GM03348 (cell line): ENCODE results near the gene NOL3.
"Not testable (repeated sequence)": the region's sequence is repeated elsewhere in the genome, so short reads cannot be mapped to it uniquely, and the experiment has no call there.

Experiments
- DNase-seq: peaks from one replicate; pipeline ENCODE4 v3.0.0; 2012; ENCODE audit warnings: low spot score

NOL3 gene

GRCh38 chr16:67170168-67170948 is at the start of gene NOL3:
Gene NOL3, plus strand, starts transcription at chr16:67170538.
- DNase-seq: peak; percentile 94

GRCh38 chr16:67122799-67123198 is 47.5 kb upstream of the NOL3 start:
- DNase-seq: not testable (repeated sequence)

- DNase-seq: no peak
These were observed 41.9 kb upstream of the NOL3 start for GRCh38 chr16:67128417-67128816.

- DNase-seq: no peak
These were observed 41.5 kb upstream of the NOL3 start for GRCh38 chr16:67128887-67129286.

- DNase-seq: no peak
These were observed 40.9 kb upstream of the NOL3 start for GRCh38 chr16:67129422-67129821.

- DNase-seq: no peak
These were observed 32.7 kb upstream of the NOL3 start for GRCh38 chr16:67137605-67138004.

GRCh38 chr16:67141391-67141790 is 28.9 kb upstream of the NOL3 start:
- DNase-seq: no peak

GRCh38 chr16:67142342-67142741 is 28.0 kb upstream of the NOL3 start:
- DNase-seq: no peak

GRCh38 chr16:67144943-67145342 is 25.4 kb upstream of the NOL3 start:
- no peak for DNase-seq

GRCh38 chr16:67145746-67146145 is 24.6 kb upstream of the NOL3 start:
- no peak for DNase-seq

GRCh38 chr16:67146523-67147357 is 23.6 kb upstream of the NOL3 start:
- no peak for DNase-seq

GRCh38 chr16:67147437-67148140 is 22.7 kb upstream of the NOL3 start:
- no peak for DNase-seq

- DNase-seq: no peak
These were observed 22.1 kb upstream of the NOL3 start for GRCh38 chr16:67148221-67148620.

- no peak for DNase-seq
These were observed 21.6 kb upstream of the NOL3 start for GRCh38 chr16:67148656-67149275.

- DNase-seq: no peak
These were observed 20.9 kb upstream of the NOL3 start for GRCh38 chr16:67149276-67150046.

GRCh38 chr16:67150047-67150832 is 20.1 kb upstream of the NOL3 start:
- DNase-seq: peak; percentile 86

GRCh38 chr16:67150833-67151396 is 19.4 kb upstream of the NOL3 start, which contains the start of gene B3GNT9:
Gene B3GNT9, minus strand, starts transcription at chr16:67150998. Its CDS starts 513 bp downstream, at chr16:67150485.
- DNase-seq: peak; percentile 94

GRCh38 chr16:67151431-67152097 is 18.8 kb upstream of the NOL3 start:
- DNase-seq: no peak

- DNase-seq: no peak
These were observed 15.6 kb upstream of the NOL3 start for GRCh38 chr16:67154578-67155294.
